ENCODE results near the gene DIS3L.

DNA sequence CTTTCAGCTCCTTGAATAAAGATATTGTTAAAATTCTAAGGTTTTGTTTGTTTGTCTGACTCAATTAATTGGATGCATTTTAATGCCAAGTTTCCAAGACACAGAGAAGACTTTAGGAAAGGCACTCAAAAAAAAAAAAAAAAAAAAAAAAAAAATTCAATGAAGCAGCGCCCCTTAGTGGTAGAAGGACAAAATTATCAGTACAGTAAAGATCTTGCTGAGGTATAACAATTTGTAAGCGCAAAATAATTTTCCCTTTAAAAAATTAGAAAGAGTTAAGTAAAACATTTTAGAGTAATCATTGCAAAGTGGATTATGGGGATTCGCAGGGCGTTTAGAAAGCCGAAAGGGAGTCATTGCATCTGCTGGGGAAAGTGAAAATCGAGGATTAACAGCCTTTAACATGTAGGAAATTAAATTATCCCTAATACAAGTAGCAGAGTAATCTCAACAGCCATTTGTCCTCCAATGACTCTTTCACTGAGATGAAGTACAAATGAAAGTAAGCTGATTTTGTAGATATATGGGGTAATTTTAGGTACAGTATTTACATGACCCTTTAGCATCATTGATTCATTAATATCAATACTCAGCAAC, 5.8 kb upstream of the DIS3L start:
- TF ChIP-seq ZNF565 (CRISPR knock-in tag; conservative IDR thresholded peaks at IDR 0.05; ENCODE audit: low read depth) (no peak), SNAI2 (CRISPR knock-in tag; IDR thresholded peaks at IDR 0.05) (no peak), ZFP3 (CRISPR knock-in tag; IDR thresholded peaks at IDR 0.05) (no peak), CSDC2 (CRISPR knock-in tag; IDR thresholded peaks at IDR 0.05) (no peak), PPARA (CRISPR knock-in tag; IDR thresholded peaks at IDR 0.05; ENCODE audit: borderline replicate concordance) (no peak), GLIS3 (CRISPR knock-in tag; IDR thresholded peaks at IDR 0.05) (no peak)
- TF ChIP-seq, protein P1, sequence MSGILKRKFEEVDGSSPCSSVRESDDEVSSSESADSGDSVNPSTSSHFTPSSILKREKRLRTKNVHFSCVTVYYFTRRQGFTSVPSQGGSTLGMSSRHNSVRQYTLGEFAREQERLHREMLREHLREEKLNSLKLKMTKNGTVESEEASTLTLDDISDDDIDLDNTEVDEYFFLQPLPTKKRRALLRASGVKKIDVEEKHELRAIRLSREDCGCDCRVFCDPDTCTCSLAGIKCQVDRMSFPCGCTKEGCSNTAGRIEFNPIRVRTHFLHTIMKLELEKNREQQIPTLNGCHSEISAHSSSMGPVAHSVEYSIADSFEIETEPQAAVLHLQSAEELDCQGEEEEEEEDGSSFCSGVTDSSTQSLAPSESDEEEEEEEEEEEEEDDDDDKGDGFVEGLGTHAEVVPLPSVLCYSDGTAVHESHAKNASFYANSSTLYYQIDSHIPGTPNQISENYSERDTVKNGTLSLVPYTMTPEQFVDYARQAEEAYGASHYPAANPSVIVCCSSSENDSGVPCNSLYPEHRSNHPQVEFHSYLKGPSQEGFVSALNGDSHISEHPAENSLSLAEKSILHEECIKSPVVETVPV (CRISPR knock-in tag; IDR thresholded peaks at IDR 0.05): no peak
- TF ChIP-seq, protein P2, sequence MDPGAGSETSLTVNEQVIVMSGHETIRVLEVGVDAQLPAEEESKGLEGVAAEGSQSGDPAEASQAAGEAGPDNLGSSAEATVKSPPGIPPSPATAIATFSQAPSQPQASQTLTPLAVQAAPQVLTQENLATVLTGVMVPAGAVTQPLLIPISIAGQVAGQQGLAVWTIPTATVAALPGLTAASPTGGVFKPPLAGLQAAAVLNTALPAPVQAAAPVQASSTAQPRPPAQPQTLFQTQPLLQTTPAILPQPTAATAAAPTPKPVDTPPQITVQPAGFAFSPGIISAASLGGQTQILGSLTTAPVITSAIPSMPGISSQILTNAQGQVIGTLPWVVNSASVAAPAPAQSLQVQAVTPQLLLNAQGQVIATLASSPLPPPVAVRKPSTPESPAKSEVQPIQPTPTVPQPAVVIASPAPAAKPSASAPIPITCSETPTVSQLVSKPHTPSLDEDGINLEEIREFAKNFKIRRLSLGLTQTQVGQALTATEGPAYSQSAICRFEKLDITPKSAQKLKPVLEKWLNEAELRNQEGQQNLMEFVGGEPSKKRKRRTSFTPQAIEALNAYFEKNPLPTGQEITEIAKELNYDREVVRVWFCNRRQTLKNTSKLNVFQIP (CRISPR knock-in tag; IDR thresholded peaks at IDR 0.05; ENCODE audit: borderline replicate concordance, low read depth): no peak

All from SK-N-SH treated with all-trans-retinoic acid at 6 μM for 48 hours (cell line).